ENCODE measurements around the gene SCAPER. TPM values are rescaled to one million over a fixed set of nuclear protein-coding genes. Genes with fewer than 3 reads are reported as not detected.

The SCAPER gene
- total and polyA plus RNA-seq, 2 donors (not counting 1 experiment from before 2014, with no cell fraction given) = 8.3 to 61.6 TPM

DNA sequence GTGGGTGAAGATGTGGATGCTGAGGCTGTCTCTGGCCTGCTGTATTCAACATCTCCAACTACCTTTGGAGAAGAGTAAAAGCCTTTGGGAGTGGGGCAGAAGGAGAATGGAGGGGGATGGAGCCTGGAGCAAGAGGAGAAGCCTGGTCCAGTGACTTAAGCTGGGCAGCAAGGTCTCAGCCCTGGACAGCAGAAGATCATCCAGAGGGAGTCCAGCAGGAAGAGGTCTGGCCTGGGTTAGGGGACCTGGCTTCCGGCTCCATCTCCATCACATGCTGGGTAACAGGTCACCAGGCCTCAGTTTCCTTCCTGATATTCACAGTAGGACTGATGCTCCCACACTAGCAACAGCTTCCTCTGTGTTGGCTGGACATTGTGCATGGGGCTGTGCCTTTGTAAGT is 572.3 kb downstream of the SCAPER start:
- POLR2A ChIA-PET = no interaction called here
- intact Hi-C loops (cut with micrococcal nuclease) = loop anchor here (2.0 kb wide), 1 partner anchor 98 kb away; no protein-coding TSS in a partner anchor
- H3K9ac ChIP-seq (ENCODE audit: low read length) = no peak overlapping the region
- DNase-seq (no peak), ATAC-seq (ENCODE audit: low read depth) (no peak)
- CTCF ChIA-PET = interaction anchor here (1.3 to 2.1 kb wide), 6 partner anchors 10 to 147 kb away, joined by 3 to 10 read pairs (median 4); no protein-coding TSS in a partner anchor
- Mint-ChIP-seq H3K27ac (no peak overlapping the region), H3K4me3 (no peak overlapping the region), H3K9me3 (ENCODE audit: insufficient read depth) (no peaks in the 10 kb centered on the region), H3K4me1 (peaks cover 27% of the 10 kb centered on the region), H3K27me3 (peaks cover 49% of the 10 kb centered on the region)
- no peaks in the 10 kb centered on the region for H3K36me3 ChIP-seq (replicated peaks in 1 of 2; ENCODE audit: control extremely low read depth in 1 of 2, control insufficient read depth in 1 of 2, extremely low read depth in 1 of 2, insufficient read depth in 2 of 2, low read length in 1 of 2)
- no peak overlapping the region for H3K27ac ChIP-seq (ENCODE audit: low read length in 2 of 2)
- peaks cover 0 to 32% (median 0%) of the 10 kb centered on the region in 3 donors for H3K9me3 ChIP-seq (ENCODE audit: control extremely low read depth in 1 of 3, control insufficient read depth in 2 of 3, insufficient read depth in 1 of 3, low read length in 2 of 3)
- 100% methylated on average over 1 of the region's 1 CpG for WGBS (ENCODE audit: insufficient coverage)
- H4K20me1 ChIP-seq (ENCODE audit: control insufficient read depth, insufficient read depth, low read length, poor library complexity, severe bottlenecking) = no peaks in the 10 kb centered on the region
- TF ChIP-seq, protein P1, sequence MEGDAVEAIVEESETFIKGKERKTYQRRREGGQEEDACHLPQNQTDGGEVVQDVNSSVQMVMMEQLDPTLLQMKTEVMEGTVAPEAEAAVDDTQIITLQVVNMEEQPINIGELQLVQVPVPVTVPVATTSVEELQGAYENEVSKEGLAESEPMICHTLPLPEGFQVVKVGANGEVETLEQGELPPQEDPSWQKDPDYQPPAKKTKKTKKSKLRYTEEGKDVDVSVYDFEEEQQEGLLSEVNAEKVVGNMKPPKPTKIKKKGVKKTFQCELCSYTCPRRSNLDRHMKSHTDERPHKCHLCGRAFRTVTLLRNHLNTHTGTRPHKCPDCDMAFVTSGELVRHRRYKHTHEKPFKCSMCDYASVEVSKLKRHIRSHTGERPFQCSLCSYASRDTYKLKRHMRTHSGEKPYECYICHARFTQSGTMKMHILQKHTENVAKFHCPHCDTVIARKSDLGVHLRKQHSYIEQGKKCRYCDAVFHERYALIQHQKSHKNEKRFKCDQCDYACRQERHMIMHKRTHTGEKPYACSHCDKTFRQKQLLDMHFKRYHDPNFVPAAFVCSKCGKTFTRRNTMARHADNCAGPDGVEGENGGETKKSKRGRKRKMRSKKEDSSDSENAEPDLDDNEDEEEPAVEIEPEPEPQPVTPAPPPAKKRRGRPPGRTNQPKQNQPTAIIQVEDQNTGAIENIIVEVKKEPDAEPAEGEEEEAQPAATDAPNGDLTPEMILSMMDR (IDR thresholded peaks at IDR 0.05) = no peak
- TF ChIP-seq EZH2 (IDR thresholded peaks at IDR 0.05; ENCODE audit: borderline replicate concordance, insufficient read depth, low read depth, low read length, poor library complexity, severe bottlenecking) = no peak
- no peak overlapping the region for H2AFZ ChIP-seq (ENCODE audit: insufficient read depth, low read depth, low read length, poor library complexity, severe bottlenecking)
- H3K4me1 ChIP-seq (ENCODE audit: control insufficient read depth in 2 of 2, insufficient read depth in 2 of 2, low read length in 2 of 2) = peaks cover 29 to 30% of the 10 kb centered on the region in 2 donors
- H3K79me2 ChIP-seq (ENCODE audit: control insufficient read depth, insufficient read depth, low read length) = no peaks in the 10 kb centered on the region
- no peak overlapping the region for H3K4me2 ChIP-seq (replicated peaks; ENCODE audit: low read depth, low read length, poor library complexity, severe bottlenecking)
- peaks cover 0 to 64% (median 37%) of the 10 kb centered on the region in 4 experiments for H3K27me3 ChIP-seq (replicated peaks in 1 of 4; ENCODE audit: control extremely low read depth in 1 of 4, control insufficient read depth in 3 of 4, insufficient read depth in 4 of 4, low read length in 3 of 4)
- no peak overlapping the region for H3K4me3 ChIP-seq (ENCODE audit: control extremely low read depth in 1 of 5, extremely low read depth in 1 of 5, insufficient read depth in 1 of 5, low read depth in 2 of 5, low read length in 4 of 5)

- Histone ChIP-seq H3K9ac (ENCODE audit: low read length) (no peak overlapping the region), H3K79me2 (ENCODE audit: control insufficient read depth, insufficient read depth, low read length) (no peaks in the 10 kb centered on the region), H3K4me3 (ENCODE audit: control extremely low read depth in 1 of 5, extremely low read depth in 1 of 5, insufficient read depth in 1 of 5, low read depth in 2 of 5, low read length in 4 of 5) (no peak overlapping the region), H3K4me1 (ENCODE audit: control insufficient read depth in 2 of 2, insufficient read depth in 2 of 2, low read length in 2 of 2) (peaks cover 3% of the 10 kb centered on the region in 2 donors), H3K27ac (ENCODE audit: low read length in 2 of 2) (no peak overlapping the region), H3K36me3 (replicated peaks in 1 of 2; ENCODE audit: control extremely low read depth in 1 of 2, control insufficient read depth in 1 of 2, extremely low read depth in 1 of 2, insufficient read depth in 2 of 2, low read length in 1 of 2) (no peaks in the 10 kb centered on the region), H2AFZ (ENCODE audit: insufficient read depth, low read depth, low read length, poor library complexity, severe bottlenecking) (no peak overlapping the region), H3K9me3 (ENCODE audit: control extremely low read depth in 1 of 3, control insufficient read depth in 2 of 3, insufficient read depth in 1 of 3, low read length in 2 of 3) (peaks cover 0 to 8% (median 0%) of the 10 kb centered on the region in 3 donors), H4K20me1 (ENCODE audit: control insufficient read depth, insufficient read depth, low read length, poor library complexity, severe bottlenecking) (no peaks in the 10 kb centered on the region), H3K4me2 (replicated peaks; ENCODE audit: low read depth, low read length, poor library complexity, severe bottlenecking) (no peak overlapping the region), H3K27me3 (replicated peaks in 1 of 4; ENCODE audit: control extremely low read depth in 1 of 4, control insufficient read depth in 3 of 4, insufficient read depth in 4 of 4, low read length in 3 of 4) (peaks cover 0 to 50% (median 25%) of the 10 kb centered on the region in 4 experiments)
- TF ChIP-seq, protein P1 (IDR thresholded peaks at IDR 0.05) = no peak
- TF ChIP-seq EZH2 (IDR thresholded peaks at IDR 0.05; ENCODE audit: borderline replicate concordance, insufficient read depth, low read depth, low read length, poor library complexity, severe bottlenecking) = no peak
- ATAC-seq (ENCODE audit: low read depth) = no peak
- CTCF ChIA-PET = interaction anchor here (1.0 to 2.6 kb wide), 4 partner anchors 32 to 139 kb away, joined by 3 to 9 read pairs (median 4); no protein-coding TSS in a partner anchor
- no peak overlapping the region for H3K27ac Mint-ChIP-seq
- POLR2A ChIA-PET = no interaction called here
- no peak for DNase-seq
- H3K27me3 Mint-ChIP-seq = peaks cover 43% of the 10 kb centered on the region
- no peaks in the 10 kb centered on the region for H3K9me3 Mint-ChIP-seq (ENCODE audit: insufficient read depth)
- H3K4me1 Mint-ChIP-seq = peaks cover 2% of the 10 kb centered on the region
- intact Hi-C loops (cut with micrococcal nuclease) = no loop called here
- H3K4me3 Mint-ChIP-seq = no peak overlapping the region
- 72% methylated on average over 7 of the region's 7 CpGs for WGBS (ENCODE audit: insufficient coverage)
These were observed 575.0 kb downstream of the SCAPER start for GRCh38 chr15:76330080-76330680.
